GM21526 (cell line): ENCODE measurements around the gene HTRA3.

Experiments
- ATAC-seq: cut with Tn5 transposase; IDR thresholded peaks from one replicate; pipeline ENCODE4 v1.9.1; 2021; ENCODE audit warnings: moderate library complexity; ENCODE audit not compliant: unreplicated experiment, low FRiP score

HTRA3 gene

DNA sequence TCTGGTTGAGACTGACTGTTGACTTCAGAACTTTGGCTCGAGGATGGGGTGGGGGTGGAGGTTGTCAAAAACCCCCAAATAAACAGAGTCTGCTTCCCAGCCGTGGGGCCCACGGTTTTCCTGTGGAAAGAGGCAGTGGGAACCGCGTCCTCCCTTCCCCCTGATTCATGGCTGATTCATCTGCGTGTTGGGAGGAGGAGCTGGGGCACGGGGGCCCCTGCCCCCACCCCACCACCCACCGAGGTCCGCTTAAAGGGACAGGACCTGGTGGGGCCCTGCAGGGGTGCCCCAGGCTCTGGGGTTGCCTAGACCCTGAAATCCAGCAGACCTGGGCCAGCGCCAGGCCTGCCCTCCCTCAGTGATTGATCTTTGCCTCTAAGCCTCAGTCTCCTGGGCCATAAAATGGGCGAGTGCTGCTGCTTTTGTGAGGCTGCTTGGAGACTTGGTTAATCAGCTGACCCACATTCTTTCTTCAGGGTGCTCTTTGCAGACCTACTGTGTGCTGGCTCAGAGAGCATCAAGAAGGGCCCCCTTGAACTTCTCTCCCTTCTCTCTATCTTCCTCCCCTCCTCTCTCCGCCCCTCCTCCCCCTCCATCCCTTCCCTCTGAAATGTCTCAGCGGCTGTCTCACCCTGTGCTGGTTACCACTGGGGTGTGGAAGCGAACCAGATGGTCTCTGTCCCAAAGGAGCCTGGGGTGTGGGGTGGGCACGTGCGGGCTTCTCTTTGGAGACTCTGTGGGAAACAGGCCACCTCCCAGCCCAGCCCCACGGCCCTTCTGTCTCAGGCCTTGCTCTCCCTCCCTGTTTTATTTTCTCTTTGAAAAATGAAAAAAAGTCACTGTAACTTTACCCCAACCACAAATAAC is 9.1 kb downstream of the HTRA3 start:
- no peak for ATAC-seq

DNA sequence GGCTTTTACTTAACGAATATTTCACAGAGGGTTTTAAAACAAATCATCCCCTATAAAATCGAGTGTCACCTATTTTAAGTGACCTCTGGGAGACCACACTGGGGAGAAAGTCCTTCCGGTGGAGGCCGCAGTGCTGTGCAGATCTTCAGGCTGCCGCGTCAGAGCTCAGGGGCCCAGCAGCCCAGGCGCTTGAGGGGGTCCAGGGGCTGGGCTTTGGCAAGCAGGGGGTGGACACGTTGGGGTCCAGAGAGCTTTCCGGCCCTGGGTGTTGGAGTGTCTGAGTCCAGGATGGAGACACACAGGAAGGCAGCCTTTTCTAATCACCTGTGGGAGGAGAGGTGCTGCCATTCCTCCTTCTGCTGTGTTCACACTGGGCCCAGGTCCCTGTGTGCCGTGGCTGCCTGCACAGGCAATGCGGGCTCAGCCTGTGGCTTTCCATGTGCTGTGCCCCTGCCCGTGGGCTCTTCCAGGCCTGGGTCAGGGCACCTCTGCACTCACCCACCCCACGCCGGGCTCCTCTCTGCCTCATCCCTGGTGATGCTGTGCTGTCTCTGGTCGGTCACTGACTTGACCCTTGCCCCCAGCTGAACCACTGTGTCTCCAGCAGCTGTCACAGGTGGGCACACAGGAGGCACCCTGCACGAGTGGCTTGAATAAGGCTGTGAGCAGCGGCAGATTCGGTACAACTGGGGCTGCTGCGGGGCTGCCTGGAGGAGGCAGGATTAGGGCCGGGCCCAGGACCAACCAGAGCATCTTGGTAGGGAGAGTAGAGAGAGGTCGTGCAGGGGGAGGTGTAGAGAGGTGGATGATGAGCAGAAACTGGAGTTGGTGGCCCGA is 10.0 kb downstream of the HTRA3 start:
- no peak for ATAC-seq

DNA sequence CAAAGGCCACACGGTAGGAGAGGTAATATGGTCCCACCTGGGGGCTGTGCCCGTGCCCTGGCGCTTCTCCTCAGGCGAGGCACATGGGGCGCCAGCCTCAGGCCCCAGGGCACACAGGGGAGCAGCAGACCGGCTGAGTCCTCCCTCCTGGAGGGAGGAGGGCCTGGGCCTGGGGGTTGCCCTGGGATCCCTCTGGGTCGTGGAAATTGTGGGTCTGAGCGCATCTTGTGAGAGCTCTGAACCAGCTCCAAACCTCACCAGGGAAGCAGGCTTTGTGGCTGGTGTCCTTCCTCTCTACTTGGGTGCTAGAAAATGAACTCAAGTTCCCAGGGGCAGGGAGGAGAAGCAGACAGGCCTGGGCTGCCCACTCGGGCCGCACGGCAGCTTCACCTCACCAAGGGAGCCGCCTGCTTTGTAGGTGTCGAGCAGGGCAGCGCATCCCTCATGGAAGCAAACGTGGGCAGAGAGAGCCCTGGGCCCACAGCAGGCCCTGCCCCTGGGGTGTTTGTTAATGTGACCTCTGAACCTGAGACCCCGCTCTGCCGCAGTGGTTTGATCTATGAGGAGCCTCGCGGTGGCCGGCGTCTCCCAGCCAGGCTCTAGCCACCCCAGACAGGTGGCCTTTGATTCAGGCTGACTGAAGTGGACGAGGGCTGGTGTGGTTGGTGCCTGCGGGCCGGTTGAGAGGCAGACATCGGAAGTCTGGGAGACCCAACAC is 10.8 kb downstream of the HTRA3 start:
- ATAC-seq, result no peak

DNA sequence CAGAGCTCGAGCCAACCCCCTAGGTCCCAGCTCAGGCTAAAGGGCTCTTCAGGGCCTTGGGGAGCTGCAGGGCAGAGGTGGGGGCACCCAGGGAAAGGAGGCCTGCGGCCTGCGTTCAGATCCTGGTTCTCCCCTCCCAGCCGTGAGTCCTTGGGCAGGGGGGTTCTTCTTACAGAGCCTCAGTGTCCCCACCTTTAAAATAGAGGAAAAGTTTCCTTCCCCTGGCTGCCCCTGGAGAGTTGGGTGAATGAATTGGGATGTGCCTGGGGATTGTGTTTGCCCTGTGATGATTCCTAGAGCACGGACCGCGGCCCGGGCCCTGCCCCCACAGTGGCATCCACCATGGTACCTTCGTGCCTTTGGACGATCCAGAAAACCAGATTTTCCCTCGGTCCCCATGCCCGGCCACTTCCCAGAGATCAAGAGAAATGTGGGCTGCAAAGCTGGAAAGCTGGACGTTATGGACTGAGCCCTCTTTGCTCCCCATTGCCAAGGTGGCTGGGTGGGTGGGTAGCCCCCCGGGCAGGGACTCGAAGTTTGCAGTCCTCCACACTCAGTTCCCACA is 11.4 kb downstream of the HTRA3 start:
- ATAC-seq, result no peak

DNA sequence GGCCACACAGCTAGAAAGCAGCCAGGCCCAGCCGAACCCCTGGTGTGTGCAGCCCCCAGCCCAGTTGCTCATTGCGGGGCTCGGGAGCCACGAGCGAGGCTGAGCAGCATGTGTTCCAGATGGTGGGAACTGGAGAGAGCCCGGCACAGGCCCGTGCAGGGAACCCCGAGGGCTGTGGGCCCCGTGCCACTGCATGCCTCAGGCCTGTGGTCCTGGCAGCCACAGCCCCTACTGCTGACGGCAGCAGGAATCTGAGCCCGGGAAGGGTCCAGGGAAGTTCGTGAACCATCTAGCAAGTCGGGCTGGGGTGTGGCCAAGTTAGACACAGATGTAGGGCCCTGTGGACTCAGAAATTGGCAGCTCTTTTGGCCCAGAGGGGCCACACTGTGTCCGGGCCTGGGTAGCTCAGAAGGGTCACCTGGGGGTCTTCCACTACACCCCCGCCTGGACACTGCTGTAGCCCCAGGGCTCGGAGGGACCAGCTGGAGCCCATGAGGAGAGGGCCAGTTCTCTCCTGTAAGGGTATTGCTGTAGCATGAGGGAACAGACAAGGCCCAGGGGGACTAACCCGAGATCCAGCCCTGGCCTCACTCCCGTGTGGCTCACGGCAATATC is 12.1 kb downstream of the HTRA3 start:
- ATAC-seq, result no peak

DNA sequence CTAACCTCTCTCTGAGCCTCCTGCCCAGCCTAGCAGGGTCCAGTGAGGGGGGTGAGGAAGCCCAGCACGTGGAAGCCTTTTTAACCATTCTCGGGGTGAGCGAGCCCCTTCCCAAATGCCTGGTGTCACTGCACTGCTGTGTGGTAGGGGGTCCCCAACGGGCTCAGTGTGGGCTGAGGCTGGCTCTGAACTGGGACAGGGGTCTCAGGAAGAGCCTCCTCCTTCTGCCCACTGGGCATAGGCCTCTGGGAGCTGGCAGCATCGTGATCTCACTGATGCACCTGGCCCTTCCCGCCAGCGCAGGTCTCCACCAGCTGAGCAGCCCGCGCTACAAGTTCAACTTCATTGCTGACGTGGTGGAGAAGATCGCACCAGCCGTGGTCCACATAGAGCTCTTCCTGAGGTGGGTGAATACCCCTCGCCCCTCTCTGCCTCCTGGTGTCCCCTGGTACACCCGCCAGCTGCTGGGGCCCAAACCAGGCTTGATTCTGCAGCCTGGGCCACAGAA is 12.6 kb downstream of the HTRA3 start:
- ATAC-seq, result no peak

DNA sequence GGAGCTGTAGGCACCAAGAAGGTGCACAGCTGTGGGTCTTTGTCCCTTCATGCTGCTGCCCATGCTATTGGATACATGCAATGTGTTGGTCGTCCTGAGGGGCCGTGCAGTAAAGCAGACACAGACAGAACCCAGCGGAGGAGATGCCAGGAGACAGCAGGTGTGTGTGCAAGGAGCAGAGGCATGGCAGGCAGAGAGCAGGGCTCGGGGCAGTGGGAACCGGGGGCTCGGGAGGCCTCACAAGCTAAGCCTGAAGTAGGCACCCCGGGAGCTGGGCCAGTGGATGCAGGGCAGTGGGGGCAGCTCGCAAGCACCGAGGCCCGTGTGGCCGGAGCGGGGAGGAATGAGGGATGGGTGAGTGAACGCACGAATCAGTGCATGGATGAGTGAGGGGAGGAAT is 13.2 kb downstream of the HTRA3 start:
- no peak for ATAC-seq

DNA sequence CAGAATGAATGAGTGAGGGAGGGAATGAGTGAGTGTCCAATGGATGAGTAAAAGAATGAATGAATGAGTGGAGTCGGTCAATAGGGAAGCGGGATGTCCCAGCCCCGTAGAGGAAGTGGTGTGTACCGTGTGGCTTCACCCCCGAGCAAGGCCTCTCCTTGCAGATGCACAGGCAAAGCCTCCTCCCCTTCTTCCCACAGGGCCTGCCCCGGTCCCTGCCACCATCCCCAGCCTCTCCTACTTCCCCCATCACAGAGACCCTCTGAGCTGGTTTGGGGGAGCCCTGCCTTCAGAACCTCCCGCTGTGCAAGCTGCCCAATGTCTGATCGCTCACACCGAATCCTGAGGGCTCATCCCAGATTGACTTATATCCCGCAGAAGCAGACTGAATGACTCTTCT is 13.6 kb downstream of the HTRA3 start:
- ATAC-seq, result no peak

DNA sequence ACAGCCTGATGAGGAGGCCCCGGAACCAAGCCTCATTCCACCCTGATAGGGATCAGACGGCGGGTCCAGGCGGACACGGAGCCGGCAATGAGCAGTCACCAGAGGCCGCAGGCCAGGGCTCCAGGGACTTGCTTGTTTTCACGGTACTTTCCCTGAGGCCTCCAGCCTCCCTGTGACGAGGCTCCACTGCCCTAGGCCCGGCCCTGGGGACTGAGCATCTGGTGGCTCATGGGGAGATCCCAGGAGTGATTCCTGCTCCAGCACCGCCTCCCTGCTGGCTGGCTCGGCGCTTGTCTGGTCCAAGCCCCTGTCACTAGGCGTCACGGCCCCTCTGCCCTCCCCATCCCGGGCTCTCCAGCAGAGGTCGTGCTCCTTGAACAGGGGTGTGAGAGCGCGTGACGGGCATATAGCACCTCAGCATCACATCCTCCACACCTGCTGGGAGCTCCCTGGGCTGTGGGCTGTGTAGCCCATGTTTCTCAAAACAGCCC is 14.1 kb downstream of the HTRA3 start:
- ATAC-seq, result no peak

DNA sequence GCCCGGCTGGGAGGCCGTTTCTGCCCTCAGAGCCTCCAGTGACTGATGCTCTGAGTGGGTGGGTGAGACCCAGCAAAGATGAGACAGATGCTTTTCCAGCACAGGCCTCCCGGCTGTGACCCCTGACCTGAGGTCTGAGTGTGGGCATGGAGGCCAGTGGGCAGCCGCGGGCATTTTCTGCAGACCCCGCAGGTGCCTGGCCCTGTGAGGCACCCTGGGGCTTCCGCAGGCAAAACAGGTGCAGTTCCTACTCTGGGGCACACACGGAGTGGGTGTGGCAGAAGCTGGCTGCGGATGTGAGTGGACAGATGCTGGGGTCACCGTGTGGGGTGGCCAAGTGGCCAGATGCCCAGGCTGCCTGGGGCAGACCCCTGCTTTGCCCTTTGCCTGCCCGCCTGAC is 14.8 kb downstream of the HTRA3 start:
- no peak for ATAC-seq

DNA sequence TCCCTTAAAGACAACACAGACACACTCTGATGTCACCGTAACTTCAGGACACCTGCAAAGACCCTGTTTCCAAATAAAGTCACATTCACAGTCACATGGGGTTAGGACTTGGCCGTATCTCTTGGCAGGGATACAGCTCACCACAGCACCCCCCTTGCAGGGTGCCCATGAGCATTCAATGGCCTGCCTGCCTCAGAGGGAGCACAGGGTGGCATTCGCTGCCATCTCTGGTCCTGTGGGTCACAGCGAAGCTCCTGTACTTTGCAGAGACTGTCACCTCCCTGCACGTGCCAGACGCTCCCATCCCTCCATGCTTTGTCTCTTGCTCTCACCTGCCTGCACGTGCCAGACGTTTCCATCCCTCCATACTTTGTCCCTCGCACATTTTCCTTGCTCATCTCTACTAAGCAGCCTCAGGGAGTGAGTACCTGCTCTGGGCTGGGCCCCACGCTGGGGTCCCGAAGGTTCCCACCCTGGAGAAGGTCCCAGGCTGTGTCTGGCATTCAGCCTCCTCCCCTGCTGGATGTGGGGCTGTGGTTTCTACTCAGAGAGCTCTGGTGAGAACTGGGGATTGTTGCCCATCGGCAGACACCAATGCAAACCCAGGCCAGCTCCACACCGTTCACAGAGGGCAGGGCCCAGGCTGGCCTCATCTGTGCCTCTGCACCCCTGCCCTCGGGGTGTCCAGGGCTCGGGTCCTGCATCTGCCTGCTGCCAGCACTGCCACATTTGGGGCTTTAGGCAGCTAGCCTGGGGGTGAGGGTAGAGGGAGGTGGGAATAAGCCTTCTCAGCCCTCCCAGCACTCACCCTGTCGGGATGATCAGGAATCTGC is 15.8 kb downstream of the HTRA3 start:
- ATAC-seq, result no peak

DNA sequence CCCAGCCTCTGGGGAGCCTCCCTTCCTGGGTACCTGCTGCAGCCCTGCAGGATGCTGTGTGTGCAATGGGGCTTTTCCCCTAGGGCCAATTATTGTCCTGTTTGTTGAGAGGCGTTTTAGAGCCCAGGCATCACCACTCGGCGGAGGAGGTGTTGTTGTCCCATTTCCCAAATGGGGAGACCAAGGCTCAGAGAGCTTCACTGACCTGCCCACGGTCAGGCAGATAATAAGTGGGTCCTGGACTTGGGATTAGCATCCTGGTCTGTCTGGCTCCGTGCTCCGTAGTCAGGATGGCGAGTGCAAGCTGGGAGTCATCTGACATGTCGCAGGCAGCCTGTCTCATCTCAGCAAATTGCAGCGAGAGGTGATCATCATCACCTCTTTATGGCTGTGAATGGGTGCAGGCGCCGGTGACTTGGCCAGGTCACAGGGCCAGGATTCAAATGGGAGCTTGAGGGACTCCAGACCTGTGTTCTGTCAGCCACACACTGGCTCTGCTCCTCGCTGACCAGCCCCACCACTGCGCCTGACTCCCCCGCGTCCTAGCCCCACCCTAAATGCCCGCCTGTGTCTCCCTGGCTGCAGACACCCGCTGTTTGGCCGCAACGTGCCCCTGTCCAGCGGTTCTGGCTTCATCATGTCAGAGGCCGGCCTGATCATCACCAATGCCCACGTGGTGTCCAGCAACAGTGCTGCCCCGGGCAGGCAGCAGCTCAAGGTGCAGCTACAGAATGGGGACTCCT is 16.6 kb downstream of the HTRA3 start:
- ATAC-seq, result no peak

DNA sequence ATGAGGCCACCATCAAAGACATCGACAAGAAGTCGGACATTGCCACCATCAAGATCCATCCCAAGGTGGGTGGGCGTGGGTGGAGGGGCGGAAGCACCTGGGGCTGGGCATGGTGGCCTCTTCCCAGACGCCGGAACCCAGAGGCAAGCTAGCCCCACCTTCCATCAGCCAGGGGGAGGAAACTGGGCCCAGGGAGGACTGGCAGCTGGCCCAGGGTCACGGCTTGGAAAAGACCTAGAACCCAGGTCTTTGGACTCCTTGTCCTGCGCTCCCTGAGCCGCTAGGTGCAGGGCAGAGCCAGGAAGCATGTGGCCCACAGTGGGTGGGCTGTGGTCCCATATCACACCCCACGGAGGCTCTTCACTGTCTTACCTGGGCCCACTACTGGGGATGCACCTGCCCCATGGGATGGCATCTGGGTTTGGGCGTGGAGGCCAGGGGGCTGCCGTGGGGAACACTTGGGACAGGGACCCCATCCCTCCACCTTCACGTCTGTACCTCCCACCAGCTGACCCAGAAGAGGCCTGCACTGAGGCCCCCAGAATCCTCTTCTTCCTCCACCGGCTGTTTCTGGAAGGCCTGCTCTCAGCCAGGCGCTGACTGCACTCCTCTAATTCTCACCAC is 17.3 kb downstream of the HTRA3 start:
- ATAC-seq, result no peak

DNA sequence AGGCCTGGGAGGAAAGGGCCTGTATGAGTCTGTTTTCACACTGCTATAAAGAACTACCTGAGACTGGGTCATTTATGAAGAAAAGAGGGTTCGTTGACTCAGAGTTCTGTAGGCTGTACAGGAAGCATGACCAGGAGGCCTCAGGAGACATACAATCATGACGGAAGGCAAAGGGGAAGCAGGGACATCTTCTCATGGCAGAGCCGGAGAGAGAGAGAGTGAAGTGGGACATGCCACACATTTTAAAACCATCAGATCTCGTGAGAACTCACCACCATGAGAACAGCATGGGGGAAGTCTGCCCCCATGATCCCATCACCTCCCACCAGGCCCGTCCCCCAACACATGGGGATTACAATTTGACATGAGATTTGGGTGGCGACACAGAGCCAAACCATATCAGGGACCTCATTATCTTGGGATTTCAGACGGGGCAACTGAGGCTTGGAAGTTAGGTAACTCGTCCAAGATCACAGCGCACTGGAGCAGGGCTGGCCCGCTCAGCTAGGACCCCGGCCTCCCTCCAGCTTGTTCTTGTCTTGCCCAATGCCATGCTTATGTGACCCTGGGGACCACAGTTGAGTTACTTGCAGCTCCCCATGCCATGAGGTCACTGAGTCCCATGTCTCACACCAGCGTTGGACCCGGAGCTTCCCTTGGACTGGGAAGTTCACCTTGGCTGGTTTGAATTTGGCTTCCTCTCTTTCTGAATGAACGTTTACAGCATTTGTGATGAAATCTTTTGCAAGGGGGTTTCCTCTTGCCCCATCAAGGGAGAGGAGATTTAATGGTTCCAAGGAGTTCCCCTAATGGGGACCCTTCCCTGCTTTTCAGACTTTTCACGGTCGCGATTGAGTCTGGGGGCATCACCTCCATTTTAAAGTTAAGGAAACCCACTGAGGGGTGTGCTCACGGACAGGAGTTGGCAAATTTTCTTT is 18.1 kb downstream of the HTRA3 start:
- ATAC-seq, result no peak

DNA sequence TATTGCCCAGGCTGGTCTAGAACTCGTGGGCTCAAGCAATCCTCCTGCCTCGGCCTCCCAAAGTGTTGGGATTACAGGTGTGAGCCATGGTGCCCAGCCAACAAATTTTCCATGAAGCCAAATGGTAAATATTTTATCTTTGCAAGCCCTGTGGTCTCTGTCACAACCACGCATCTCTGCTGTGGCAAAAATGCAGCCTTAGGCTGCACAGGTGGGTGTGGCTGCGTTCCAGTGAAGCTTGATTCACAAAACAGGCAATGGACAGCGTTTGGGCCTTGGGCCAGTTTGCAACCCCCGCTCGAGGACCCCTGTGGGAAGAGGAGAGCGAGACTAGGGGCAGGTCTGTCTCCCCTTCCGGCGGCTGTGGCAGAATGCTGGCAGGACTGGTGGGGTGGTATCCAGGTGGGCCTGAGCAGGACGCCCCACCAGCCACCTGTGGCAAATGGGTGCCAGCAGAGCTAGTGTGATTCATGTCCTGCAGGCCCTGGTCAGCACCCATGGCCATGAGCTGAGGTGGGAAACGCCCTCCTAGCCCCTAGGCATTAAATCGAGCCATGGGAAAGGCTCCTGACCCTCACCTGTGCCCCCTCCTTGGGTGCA is 19.7 kb downstream of the HTRA3 start:
- ATAC-seq, result no peak

DNA sequence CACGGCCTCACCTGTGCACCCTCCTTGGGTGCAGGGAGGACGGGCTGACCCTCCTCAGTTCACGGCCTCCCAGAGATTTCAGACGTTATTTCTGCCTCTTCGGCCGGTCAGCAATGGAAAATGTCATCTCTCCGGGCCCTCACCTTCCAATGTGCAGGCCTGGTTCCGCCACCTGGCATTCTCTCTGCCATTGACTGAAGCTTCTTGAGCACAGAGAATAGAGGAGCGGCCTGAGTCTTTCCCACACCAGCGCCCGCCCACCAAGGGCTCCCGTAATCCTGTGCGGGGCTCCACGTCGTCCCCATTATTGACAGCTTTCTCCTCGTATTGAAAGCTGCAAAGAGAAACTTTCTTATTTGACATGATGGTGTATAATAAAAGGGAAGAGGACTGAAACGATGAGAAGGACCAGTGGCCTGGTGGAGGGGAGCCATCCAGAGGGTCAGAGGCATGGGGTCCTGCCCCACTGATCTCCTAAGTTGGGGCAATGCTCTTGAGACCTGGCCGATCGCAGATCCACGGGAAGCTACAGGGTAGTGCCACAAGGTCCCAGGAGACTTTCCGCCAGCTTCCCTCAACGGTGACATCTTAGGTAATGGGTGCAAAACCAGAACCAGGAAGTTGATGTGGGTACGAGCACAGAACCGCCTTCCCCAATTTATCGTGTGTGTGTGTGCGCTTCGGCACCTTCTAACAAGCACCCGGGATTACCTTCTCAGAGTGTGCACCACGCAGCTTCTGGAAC is 20.6 kb downstream of the HTRA3 start:
- ATAC-seq, result no peak
